OCI-LY3 (cell line): ENCODE results near the gene NTN5.

ENCODE experiments used
- H2AFZ ChIP-seq: fragments of 200-600, 300-600 bp; shearing (Covaris generic); 2 replicates; pipeline ENCODE4 v1.6.0; 2014; ENCODE audit warnings: antibody characterized with exemption, low read depth, low read length
- H3K27ac ChIP-seq: fragments of 200-600, 300-600 bp; sonication (generic); 2 replicates; pipeline ENCODE4 v1.5.1; 2014; ENCODE audit warnings: mild to moderate bottlenecking, low read length, moderate library complexity, mixed read lengths
- H3K27me3 ChIP-seq: fragments of 200-600, 300-600 bp; sonication (generic); 2 replicates; pipeline ENCODE4 v1.6.1; 2014; ENCODE audit warnings: low read depth, low read length, mixed read lengths
- H3K36me3 ChIP-seq: fragments of 200-600, 300-600 bp; sonication (generic); replicated peaks from 2 replicates; pipeline ENCODE3; 2014; ENCODE audit warnings: low read depth, low read length, mixed read lengths
- H3K4me1 ChIP-seq: fragments of 300-600, 200-600 bp; sonication (generic); 2 replicates; pipeline ENCODE4 v1.6.1; 2014; ENCODE audit warnings: low read length, mixed read lengths
- H3K4me2 ChIP-seq: fragments of 200-600, 300-600 bp; sonication (generic); 2 replicates; pipeline ENCODE4 v1.6.1; 2014; ENCODE audit warnings: low read length, mixed read lengths
- H3K4me3 ChIP-seq: fragments of 300-600, 200-600 bp; sonication (generic); 2 replicates; pipeline ENCODE4 v1.5.1; 2014; ENCODE audit warnings: antibody characterized with exemption, mild to moderate bottlenecking, low read length, moderate library complexity
- H3K79me2 ChIP-seq: fragments of 300-600, 200-600 bp; shearing (Covaris generic); 2 replicates; pipeline ENCODE4 v1.6.1; 2014; ENCODE audit warnings: mild to moderate bottlenecking, low read length, mixed read lengths
- H3K9ac ChIP-seq: fragments of 300-600, 200-600 bp; shearing (Covaris generic); 2 replicates; pipeline ENCODE4 v1.6.0; 2014; ENCODE audit warnings: mild to moderate bottlenecking, low read length, moderate library complexity
- H3K9me3 ChIP-seq: fragments of 200-600, 300-600 bp; shearing (Covaris generic); 2 replicates; pipeline ENCODE4 v1.6.1; 2014; ENCODE audit warnings: low read length, mixed read lengths; ENCODE audit not compliant: insufficient read depth
- H4K20me1 ChIP-seq: fragments of 200-600, 300-600 bp; sonication (generic); 2 replicates; pipeline ENCODE4 v1.6.1; 2016; ENCODE audit warnings: low read length, mixed read lengths; ENCODE audit not compliant: insufficient read depth
- CTCF ChIP-seq: fragments of 200-600, 300-600 bp; sonication (generic); IDR thresholded peaks from 2 replicates; pipeline ENCODE4 v1.5.1; 2014; ENCODE audit warnings: antibody characterized with exemption, low read length, low read depth
- EZH2phosphoT487 ChIP-seq: fragments of 200-600 bp; shearing (Covaris generic); IDR thresholded peaks from 2 replicates; pipeline ENCODE4 v1.6.1; 2018; ENCODE audit warnings: antibody characterized with exemption, mixed run types, low read depth

Gene NTN5

GRCh38 chr19:48644839-48645619 lies 27.8 kb downstream of the NTN5 start:
- Histone ChIP-seq H3K27ac (no peak overlapping the region), H3K4me1 (peaks cover 8% of the 10 kb centered on the region), H3K9me3 (no peaks in the 10 kb centered on the region), H3K79me2 (no peaks in the 10 kb centered on the region), H3K36me3 (no peaks in the 10 kb centered on the region), H3K4me3 (peak overlapping the region; percentile 81), H3K27me3 (0 out of 2 replicates have a peak, but pooled peaks cover 4% of the 10 kb centered on the region), H3K4me2 (peak overlapping the region; percentile 99), H4K20me1 (no peaks in the 10 kb centered on the region), H3K9ac (peak overlapping the region; percentile 60), H2AFZ (peak overlapping the region; percentile 90; the same call in 1 of the 2 replicates)
- TF ChIP-seq CTCF, result no peak
- TF ChIP-seq EZH2phosphoT487, result no peak

- H3K4me3 ChIP-seq, result peak overlapping the region; percentile 81
- no peak overlapping the region for H3K27ac ChIP-seq
These were observed 28.5 kb downstream of the NTN5 start for GRCh38 chr19:48644355-48644754.

GRCh38 chr19:48642862-48643261 lies 30.0 kb downstream of the NTN5 start:
- H3K79me2 ChIP-seq, result no peaks in the 10 kb centered on the region
- H3K9me3 ChIP-seq, result no peaks in the 10 kb centered on the region
- no peak overlapping the region for H3K9ac ChIP-seq
- H3K4me2 ChIP-seq, result no peak overlapping the region
- H3K4me3 ChIP-seq, result no peak overlapping the region
- peaks cover 20% of the 10 kb centered on the region for H3K4me1 ChIP-seq
- TF ChIP-seq CTCF (no peak), EZH2phosphoT487 (no peak)
- H3K27ac ChIP-seq, result no peak overlapping the region
- H3K36me3 ChIP-seq, result no peaks in the 10 kb centered on the region
- H4K20me1 ChIP-seq, result no peaks in the 10 kb centered on the region
- no peaks in the 10 kb centered on the region for H3K27me3 ChIP-seq
- H2AFZ ChIP-seq, result no peak overlapping the region

More at GRCh38 chr19:48644355-48644754, 28.5 kb downstream of the NTN5 start:
- no peak overlapping the region for H2AFZ ChIP-seq
- no peaks in the 10 kb centered on the region for H3K79me2 ChIP-seq
- peak overlapping the region; percentile 99 for H3K4me2 ChIP-seq
- no peak overlapping the region for H3K9ac ChIP-seq
- TF ChIP-seq CTCF (no peak), EZH2phosphoT487 (no peak)
- peaks cover 8% of the 10 kb centered on the region for H3K4me1 ChIP-seq
- no peaks in the 10 kb centered on the region for H4K20me1 ChIP-seq
- H3K27me3 ChIP-seq, result 0 out of 2 replicates have a peak, but pooled peaks cover under 1% of the 10 kb centered on the region
- no peaks in the 10 kb centered on the region for H3K9me3 ChIP-seq
- no peaks in the 10 kb centered on the region for H3K36me3 ChIP-seq

GRCh38 chr19:48641850-48642249 lies 31.0 kb downstream of the NTN5 start:
- Histone ChIP-seq H3K4me3 (no peak overlapping the region), H3K27me3 (no peaks in the 10 kb centered on the region), H3K9ac (no peak overlapping the region), H4K20me1 (no peaks in the 10 kb centered on the region), H2AFZ (no peak overlapping the region), H3K36me3 (no peaks in the 10 kb centered on the region), H3K4me2 (no peak overlapping the region), H3K9me3 (no peaks in the 10 kb centered on the region), H3K79me2 (no peaks in the 10 kb centered on the region), H3K4me1 (peaks cover 18% of the 10 kb centered on the region), H3K27ac (no peak overlapping the region)
- no peak for TF ChIP-seq EZH2phosphoT487
- no peak for TF ChIP-seq CTCF
